MM.1S (cell line): ENCODE measurements around the gene SLC38A3.

Source experiments
- EZH2 ChIP-seq: fragments of 300-600 bp; sonication (generic); optimal IDR thresholded peaks from 2 replicates; pipeline ENCODE3; 2017; ENCODE audit warnings: low read depth, mild to moderate bottlenecking, antibody characterized with exemption, low read length, mixed read lengths
- EZH2phosphoT487 ChIP-seq: fragments of 300-600 bp; sonication (generic); IDR thresholded peaks from 2 replicates; pipeline ENCODE4 v1.6.1; 2018; ENCODE audit warnings: antibody characterized with exemption, low read length
- TF ChIP-seq, protein P1 (sequence below): fragments of 300-600 bp; sonication (generic); IDR thresholded peaks from 2 replicates; pipeline ENCODE4 v1.5.1; 2016; ENCODE audit warnings: antibody characterized with exemption, low read length, mixed read lengths

DNA sequence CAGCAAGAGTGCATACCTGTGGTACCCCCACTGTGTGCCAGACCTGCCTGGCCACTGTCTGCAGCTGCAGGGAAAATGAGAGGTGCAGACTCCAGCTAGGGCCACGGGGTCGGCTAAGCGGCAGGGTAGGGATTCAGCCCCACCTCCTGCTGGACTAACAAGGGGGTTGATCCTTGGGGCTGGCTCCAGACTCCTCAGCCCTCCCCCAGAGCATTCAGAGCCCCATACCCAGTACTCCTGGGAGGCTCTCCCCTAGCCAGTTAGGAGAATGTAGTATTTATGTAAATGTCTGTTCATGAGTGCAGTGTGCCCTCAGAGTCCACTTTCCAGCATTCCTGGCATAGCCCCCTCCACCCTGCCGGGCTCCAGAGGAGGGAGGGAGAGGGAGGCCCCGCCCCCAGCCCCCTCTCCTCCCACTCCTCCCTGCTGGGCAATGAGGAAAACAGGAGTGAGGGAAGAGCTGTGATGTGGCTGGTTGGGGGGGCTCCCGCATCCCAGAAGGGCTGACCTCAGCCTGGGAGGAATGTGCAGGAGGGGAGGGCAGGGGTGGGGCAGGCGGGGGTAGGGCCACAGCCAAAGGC is 59.4 kb downstream of the SLC38A3 start:
- TF ChIP-seq, protein P1, sequence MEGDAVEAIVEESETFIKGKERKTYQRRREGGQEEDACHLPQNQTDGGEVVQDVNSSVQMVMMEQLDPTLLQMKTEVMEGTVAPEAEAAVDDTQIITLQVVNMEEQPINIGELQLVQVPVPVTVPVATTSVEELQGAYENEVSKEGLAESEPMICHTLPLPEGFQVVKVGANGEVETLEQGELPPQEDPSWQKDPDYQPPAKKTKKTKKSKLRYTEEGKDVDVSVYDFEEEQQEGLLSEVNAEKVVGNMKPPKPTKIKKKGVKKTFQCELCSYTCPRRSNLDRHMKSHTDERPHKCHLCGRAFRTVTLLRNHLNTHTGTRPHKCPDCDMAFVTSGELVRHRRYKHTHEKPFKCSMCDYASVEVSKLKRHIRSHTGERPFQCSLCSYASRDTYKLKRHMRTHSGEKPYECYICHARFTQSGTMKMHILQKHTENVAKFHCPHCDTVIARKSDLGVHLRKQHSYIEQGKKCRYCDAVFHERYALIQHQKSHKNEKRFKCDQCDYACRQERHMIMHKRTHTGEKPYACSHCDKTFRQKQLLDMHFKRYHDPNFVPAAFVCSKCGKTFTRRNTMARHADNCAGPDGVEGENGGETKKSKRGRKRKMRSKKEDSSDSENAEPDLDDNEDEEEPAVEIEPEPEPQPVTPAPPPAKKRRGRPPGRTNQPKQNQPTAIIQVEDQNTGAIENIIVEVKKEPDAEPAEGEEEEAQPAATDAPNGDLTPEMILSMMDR: no peak
- TF ChIP-seq EZH2phosphoT487 (no peak), EZH2 (no peak)
